Thoracic aorta (tissue), 2 donors: Measurements from ENCODE around the gene ADCK1. TPM values are rescaled to one million over a fixed set of nuclear protein-coding genes. Genes with fewer than 3 reads are reported as not detected.
"Not testable (repeated sequence)": the region's sequence is repeated elsewhere in the genome, so short reads cannot be mapped to it uniquely, and the experiment has no call there.

Source experiments
- ATAC-seq: fragments of 150-250 bp; one replicate; pipeline ENCODE4 v1.8.0; 2017; ENCODE audit warnings: low read depth; ENCODE audit not compliant: insufficient number of reproducible peaks, low FRiP score
- DNase-seq: peaks from one replicate; pipeline ENCODE4 v3.0.0-alpha.2; 2020; ENCODE audit warnings: low spot score
- H3K27ac ChIP-seq, 2 donors: fragments of 200-600 bp; sonication (generic); 1 replicate in 1 of 2; 2 replicates in 1 of 2; pipeline ENCODE4 v1.5.1; 2016; ENCODE audit warnings: mild to moderate bottlenecking in 2 of 2, moderate library complexity in 2 of 2
- H3K27me3 ChIP-seq: fragments of 200-600 bp; sonication (generic); replicated peaks from 2 replicates; pipeline ENCODE4 v1.6.0; 2016; ENCODE audit warnings: mild to moderate bottlenecking; ENCODE audit not compliant: insufficient read depth
- H3K36me3 ChIP-seq: fragments of 200-600 bp; sonication (generic); one replicate; pipeline ENCODE4 v1.5.1; 2016
- H3K4me1 ChIP-seq, 2 donors: fragments of 200-600 bp; sonication (generic); 1 replicate in 1 of 2; 2 replicates in 1 of 2; pipeline versions ENCODE4 v1.5.1 to v1.6.0; 2016; ENCODE audit warnings: low read depth in 2 of 2, mild to moderate bottlenecking in 1 of 2; ENCODE audit not compliant: control insufficient read depth in 1 of 2
- H3K4me3 ChIP-seq: fragments of 200-600 bp; sonication (generic); 2 replicates; pipeline ENCODE4 v1.5.1; 2016; ENCODE audit warnings: mild to moderate bottlenecking
- H3K9me3 ChIP-seq: fragments of 200-600 bp; sonication (generic); 2 replicates; pipeline ENCODE4 v1.5.1; 2016
- CTCF ChIP-seq: fragments of 200-600 bp; sonication (generic); IDR thresholded peaks from one replicate; pipeline ENCODE4 v1.5.1; 2019; ENCODE audit warnings: antibody characterized with exemption
- total RNA-seq, 2 donors: library from RNA; depleted of rRNA; stranded (reverse); fragments of >200 nt; gene quantifications; one replicate each; pipeline versions ENCODE4 v1.1.0 to v1.2.3, GENCODE V29; 2016

The ADCK1 gene
- total RNA-seq, 2 donors from 2014 or later, result 2.2 to 11.2 TPM

GRCh38 chr14:77812028-77812427, 12.1 kb downstream of the ADCK1 start:
- Histone ChIP-seq H3K36me3 (no peaks in the 10 kb centered on the region), H3K27me3 (no peaks in the 10 kb centered on the region), H3K27ac (no peak overlapping the region), H3K4me1 (no peaks in the 10 kb centered on the region), H3K4me3 (no peak overlapping the region), H3K9me3 (no peaks in the 10 kb centered on the region)
- DNase-seq, result no peak
- no peak for TF ChIP-seq CTCF
- ATAC-seq, result no peak

GRCh38 chr14:77812682-77813081, 12.8 kb downstream of the ADCK1 start:
- H3K9me3 ChIP-seq, H3K4me1 ChIP-seq, DNase-seq, H3K27me3 ChIP-seq, H3K36me3 ChIP-seq, ATAC-seq, H3K4me3 ChIP-seq, H3K27ac ChIP-seq: not testable (repeated sequence)

GRCh38 chr14:77822307-77822706, 22.4 kb downstream of the ADCK1 start:
- DNase-seq, result no peak
- Histone ChIP-seq H3K36me3 (peaks cover 6% of the 10 kb centered on the region), H3K4me1 (no peaks in the 10 kb centered on the region), H3K9me3 (no peaks in the 10 kb centered on the region), H3K4me3 (no peak overlapping the region), H3K27ac (no peak overlapping the region), H3K27me3 (no peaks in the 10 kb centered on the region)
- no peak for TF ChIP-seq CTCF
- ATAC-seq, result no peak

- no peak for ATAC-seq
- no peak for DNase-seq
Measured at GRCh38 chr14:77822741-77823140, 22.8 kb downstream of the ADCK1 start.

GRCh38 chr14:77823378-77823777, 23.5 kb downstream of the ADCK1 start:
- Histone ChIP-seq H3K27me3 (no peaks in the 10 kb centered on the region), H3K4me3 (no peak overlapping the region), H3K27ac (no peak overlapping the region), H3K36me3 (peaks cover 6% of the 10 kb centered on the region), H3K4me1 (no peaks in the 10 kb centered on the region), H3K9me3 (no peaks in the 10 kb centered on the region)
- DNase-seq (no peak), ATAC-seq (no peak)
- TF ChIP-seq CTCF, result no peak

More at GRCh38 chr14:77822741-77823140, 22.8 kb downstream of the ADCK1 start:
- H3K27ac ChIP-seq, result no peak overlapping the region
- H3K4me1 ChIP-seq, result no peaks in the 10 kb centered on the region
- no peaks in the 10 kb centered on the region for H3K27me3 ChIP-seq
- no peaks in the 10 kb centered on the region for H3K9me3 ChIP-seq
- no peak overlapping the region for H3K4me3 ChIP-seq
- peaks cover 6% of the 10 kb centered on the region for H3K36me3 ChIP-seq
- TF ChIP-seq CTCF, result no peak

GRCh38 chr14:77825895-77826519, 26.1 kb downstream of the ADCK1 start:
- Histone ChIP-seq H3K27ac (no peak overlapping the region), H3K4me3 (no peak overlapping the region), H3K9me3 (no peaks in the 10 kb centered on the region), H3K27me3 (no peaks in the 10 kb centered on the region), H3K36me3 (no peaks in the 10 kb centered on the region), H3K4me1 (no peaks in the 10 kb centered on the region)
- no peak for ATAC-seq
- TF ChIP-seq CTCF, result no peak
- DNase-seq, result no peak
